Hepatocyte (in vitro differentiated cells): Measurements from ENCODE around the gene MISP3.

ENCODE experiments used
- CTCF ChIP-seq: fragments of 200-600 bp; sonication (generic); IDR thresholded peaks from 2 replicates; pipeline ENCODE4 v1.5.1; 2016; ENCODE audit warnings: antibody characterized with exemption, mild to moderate bottlenecking; ENCODE audit not compliant: poor library complexity
- EZH2 ChIP-seq: fragments of 200-600 bp; sonication (generic); IDR thresholded peaks from 2 replicates; pipeline ENCODE4 v1.6.1; 2016; ENCODE audit warnings: antibody characterized with exemption, mild to moderate bottlenecking, borderline replicate concordance
- EZH2phosphoT487 ChIP-seq: fragments of 200-600 bp; sonication (generic); IDR thresholded peaks from one replicate; pipeline ENCODE4 v1.6.1; 2018; ENCODE audit warnings: antibody characterized with exemption, mild to moderate bottlenecking, low read depth, moderate library complexity; ENCODE audit not compliant: unreplicated experiment, severe bottlenecking

- TF ChIP-seq CTCF (no peak), EZH2 (no peak), EZH2phosphoT487 (no peak)
Measured at GRCh38 chr19:14118165-14119051, 45.8 kb downstream of the MISP3 start.
